ENCODE data around the gene KCNA2.

DNA sequence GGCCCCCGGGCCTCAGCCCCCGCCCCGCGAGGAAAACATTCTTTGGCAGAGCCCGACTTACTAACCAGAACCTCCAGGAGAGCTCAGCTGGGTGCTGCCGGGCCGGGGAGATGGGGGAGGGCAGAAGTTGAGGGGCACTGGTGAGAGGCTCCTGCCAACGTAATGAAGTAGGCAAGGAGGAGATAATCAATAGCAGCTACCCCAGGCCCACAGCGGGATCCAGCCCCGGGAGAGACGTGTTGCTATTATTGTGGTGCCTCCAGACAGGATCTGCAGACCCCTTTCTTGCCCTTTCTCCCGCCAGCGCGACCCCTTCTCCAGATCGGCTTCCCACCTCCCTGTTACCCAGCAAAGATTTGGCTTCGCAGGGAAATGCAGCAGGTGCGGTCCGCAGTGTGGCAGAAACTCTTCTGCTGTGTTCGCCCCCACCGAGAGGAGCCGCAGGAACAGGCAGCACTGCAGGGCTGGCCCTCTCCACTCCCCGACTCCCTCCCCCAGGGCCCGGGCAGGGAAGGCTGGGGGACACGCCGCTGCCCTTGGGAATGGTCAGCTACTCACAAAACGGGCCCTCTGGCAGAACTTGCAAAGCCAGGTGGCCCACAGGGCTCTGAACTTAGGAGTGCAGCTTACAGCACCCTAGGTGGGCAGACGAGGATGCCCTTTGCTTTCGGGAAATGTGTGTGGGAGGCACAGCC, 1.5 kb upstream of the KCNA2 start:
- TF ChIP-seq, protein P1, sequence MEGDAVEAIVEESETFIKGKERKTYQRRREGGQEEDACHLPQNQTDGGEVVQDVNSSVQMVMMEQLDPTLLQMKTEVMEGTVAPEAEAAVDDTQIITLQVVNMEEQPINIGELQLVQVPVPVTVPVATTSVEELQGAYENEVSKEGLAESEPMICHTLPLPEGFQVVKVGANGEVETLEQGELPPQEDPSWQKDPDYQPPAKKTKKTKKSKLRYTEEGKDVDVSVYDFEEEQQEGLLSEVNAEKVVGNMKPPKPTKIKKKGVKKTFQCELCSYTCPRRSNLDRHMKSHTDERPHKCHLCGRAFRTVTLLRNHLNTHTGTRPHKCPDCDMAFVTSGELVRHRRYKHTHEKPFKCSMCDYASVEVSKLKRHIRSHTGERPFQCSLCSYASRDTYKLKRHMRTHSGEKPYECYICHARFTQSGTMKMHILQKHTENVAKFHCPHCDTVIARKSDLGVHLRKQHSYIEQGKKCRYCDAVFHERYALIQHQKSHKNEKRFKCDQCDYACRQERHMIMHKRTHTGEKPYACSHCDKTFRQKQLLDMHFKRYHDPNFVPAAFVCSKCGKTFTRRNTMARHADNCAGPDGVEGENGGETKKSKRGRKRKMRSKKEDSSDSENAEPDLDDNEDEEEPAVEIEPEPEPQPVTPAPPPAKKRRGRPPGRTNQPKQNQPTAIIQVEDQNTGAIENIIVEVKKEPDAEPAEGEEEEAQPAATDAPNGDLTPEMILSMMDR (IDR thresholded peaks at IDR 0.05; ENCODE audit: low read depth, low read length, poor library complexity, severe bottlenecking), result no peak
- TF ChIP-seq EZH2phosphoT487 (IDR thresholded peaks at IDR 0.05; ENCODE audit: borderline replicate concordance, low read length), result peak; percentile 49; the same call in 1 of the 2 replicates

All from DOHH2 (cell line).